SK-N-SH (cell line): ENCODE results near the gene TMEM140. TPM values are rescaled to one million over a fixed set of nuclear protein-coding genes. Genes with fewer than 3 reads are reported as not detected.

Experiments used
- CTCF ChIA-PET: fragments of 300-600, 350-600 bp; formaldehyde crosslinking; extraction: SDS; loops from one replicate; lab custom pipeline; 2021; lab: Yijun Ruan, JAX
- POLR2A ChIA-PET: fragments of 350-600 bp; sonication (Branson Sonifier 250); formaldehyde crosslinking; extraction: SDS; loops from one replicate; lab custom pipeline; 2020; ENCODE audit warnings: antibody characterized with exemption, inconsistent platforms; lab: Yijun Ruan, JAX
- DNase-seq: peaks from one replicate; pipeline ENCODE4 v3.0.0; 2012
- H2AFZ ChIP-seq: fragments of 200-600 bp; sonication (generic); 2 replicates; pipeline ENCODE4 v1.8.1; 2016; ENCODE audit warnings: antibody characterized with exemption, mild to moderate bottlenecking, low read depth
- H3F3A ChIP-seq: fragments of 200-600 bp; sonication (generic); replicated peaks from 2 replicates; pipeline ENCODE3; 2016; ENCODE audit warnings: antibody characterized with exemption, mild to moderate bottlenecking; ENCODE audit not compliant: insufficient read depth
- H3K27ac ChIP-seq, 2 experiments: fragments of 200-500 bp in 1 of 2; fragments of 200-600 bp in 1 of 2; sonication (Bioruptor generic) in 1 of 2; sonication (generic), shearing (Covaris generic) in 1 of 2; 2 replicates each; pipeline versions ENCODE4 v1.5.1 to v1.6.1; 2014 to 2016; ENCODE audit warnings: low read depth in 2 of 2, inconsistent platforms in 1 of 2, low read length in 1 of 2, mild to moderate bottlenecking in 1 of 2, mixed read lengths in 1 of 2
- H3K27me3 ChIP-seq: fragments of 200-600 bp; sonication (generic), shearing (Covaris generic); 2 replicates; pipeline ENCODE4 v1.6.1; 2016; ENCODE audit warnings: mixed run types; ENCODE audit not compliant: insufficient read depth
- H3K36me3 ChIP-seq, 2 experiments: fragments of 200-500 bp in 1 of 2; fragments of 200-600 bp in 1 of 2; sonication (Bioruptor generic) in 1 of 2; sonication (generic) in 1 of 2; replicated peaks in 1 of 2; 2 replicates each; pipeline versions ENCODE3 to v1.5.1; 2014 to 2016; ENCODE audit warnings: low read length in 1 of 2, mild to moderate bottlenecking in 1 of 2; ENCODE audit not compliant: insufficient read depth in 2 of 2, control insufficient read depth in 1 of 2
- H3K4me1 ChIP-seq, 2 experiments: fragments of 200-500 bp in 1 of 2; fragments of 200-600 bp in 1 of 2; sonication (Bioruptor generic) in 1 of 2; sonication (generic), shearing (Covaris generic) in 1 of 2; 2 replicates each; pipeline versions ENCODE4 v1.5.1 to v1.6.1; 2014 to 2016; ENCODE audit warnings: low read depth in 1 of 2, low read length in 1 of 2, mixed run types in 1 of 2; ENCODE audit not compliant: insufficient read depth in 2 of 2, control insufficient read depth in 1 of 2
- H3K4me2 ChIP-seq: fragments of 200-600 bp; sonication (generic), shearing (Covaris generic); 2 replicates; pipeline ENCODE4 v1.6.1; 2017; ENCODE audit warnings: mixed run types
- H3K4me3 ChIP-seq, 2 experiments: fragments of 200-500 bp in 1 of 2; fragments of 200-600 bp in 1 of 2; sonication (Bioruptor generic) in 1 of 2; sonication (generic), shearing (Covaris generic) in 1 of 2; 2 replicates each; pipeline versions ENCODE4 v1.5.1 to v1.8.1; 2014 to 2016; ENCODE audit warnings: low read depth in 2 of 2, inconsistent platforms in 1 of 2, low read length in 1 of 2, mild to moderate bottlenecking in 1 of 2, mixed read lengths in 1 of 2, moderate library complexity in 1 of 2
- H3K79me2 ChIP-seq: fragments of 200-600 bp; sonication (generic); 2 replicates; pipeline ENCODE4 v1.8.1; 2017; ENCODE audit warnings: mild to moderate bottlenecking; ENCODE audit not compliant: insufficient read depth
- H3K9ac ChIP-seq: fragments of 200-600 bp; sonication (generic); 2 replicates; pipeline ENCODE4 v1.6.1; 2017; ENCODE audit warnings: mixed run types
- H3K9me2 ChIP-seq: fragments of 200-600 bp; sonication (generic); 2 replicates; pipeline ENCODE4 v1.6.1; 2017; ENCODE audit warnings: mixed run types
- H3K9me3 ChIP-seq: fragments of 200-600 bp; sonication (generic); 2 replicates; pipeline ENCODE4 v1.6.1; 2017; ENCODE audit warnings: mixed run types, mild to moderate bottlenecking, moderate library complexity
- H4K20me1 ChIP-seq: fragments of 200-600 bp; sonication (generic); 2 replicates; pipeline ENCODE4 v1.6.1; 2017; ENCODE audit warnings: mild to moderate bottlenecking, mixed run types; ENCODE audit not compliant: insufficient read depth
- CTCF ChIP-seq: fragments of 200-600 bp; sonication (generic); IDR thresholded peaks from 2 replicates; pipeline ENCODE4 v1.6.1; 2017; ENCODE audit warnings: antibody characterized with exemption, mild to moderate bottlenecking, moderate library complexity
- ELF1 ChIP-seq: IDR thresholded peaks from 2 replicates; pipeline ENCODE4 v1.4.0; 2012
- EP300 ChIP-seq, 2 experiments: IDR thresholded peaks; 2 replicates each; pipeline versions ENCODE4 v1.4.0 to v1.6.1; 2012; ENCODE audit warnings: borderline replicate concordance in 1 of 2, low read depth in 1 of 2, low read length in 1 of 2
- EZH2phosphoT487 ChIP-seq: fragments of 200-600 bp; sonication (generic); IDR thresholded peaks from 2 replicates; pipeline ENCODE4 v1.6.1; 2017; ENCODE audit warnings: low read depth, mixed run types, mild to moderate bottlenecking, antibody characterized with exemption, moderate library complexity, borderline replicate concordance
- FOXJ3 ChIP-seq: sonication (generic); formaldehyde crosslinking; IDR thresholded peaks from 2 replicates; pipeline ENCODE4 v1.5.1; 2020; ENCODE audit warnings: mild to moderate bottlenecking, missing genetic modification reagents
- FOXM1 ChIP-seq: IDR thresholded peaks from 2 replicates; pipeline ENCODE4 v1.4.0; 2012; ENCODE audit warnings: low read depth, mild to moderate bottlenecking
- GABPA ChIP-seq: IDR thresholded peaks from 2 replicates; pipeline ENCODE4 v1.4.0; 2012; ENCODE audit warnings: low read depth, mild to moderate bottlenecking
- IRF3 ChIP-seq: fragments of 150-350 bp; IDR thresholded peaks from 2 replicates; pipeline ENCODE4 v1.6.1; 2016; ENCODE audit warnings: mild to moderate bottlenecking, low read depth, low read length
- NFIC ChIP-seq: IDR thresholded peaks from 2 replicates; pipeline ENCODE4 v1.4.0; 2012; ENCODE audit warnings: borderline replicate concordance
- PBX3 ChIP-seq: IDR thresholded peaks from 2 replicates; pipeline ENCODE4; 2012
- RAD21 ChIP-seq: IDR thresholded peaks from 2 replicates; pipeline ENCODE4 v1.6.1; 2012; ENCODE audit warnings: mild to moderate bottlenecking, low read length
- RCOR1 ChIP-seq: fragments of 150-350 bp; IDR thresholded peaks from 2 replicates; pipeline ENCODE4 v1.6.1; 2017; ENCODE audit warnings: antibody characterized with exemption, low read length
- REST ChIP-seq: IDR thresholded peaks from 2 replicates; pipeline ENCODE4 v1.6.1; 2012; ENCODE audit warnings: mild to moderate bottlenecking, low read depth, low read length, moderate library complexity
- RXRA ChIP-seq: IDR thresholded peaks from 2 replicates; pipeline ENCODE4 v1.4.0; 2012; ENCODE audit warnings: low read depth, mild to moderate bottlenecking, borderline replicate concordance
- SIN3A ChIP-seq: IDR thresholded peaks from 2 replicates; pipeline ENCODE4 v1.6.1; 2012; ENCODE audit warnings: low read depth, mild to moderate bottlenecking, low read length, moderate library complexity, borderline replicate concordance
- TCF12 ChIP-seq: IDR thresholded peaks from 2 replicates; pipeline ENCODE4 v1.4.0; 2012
- TEAD4 ChIP-seq: IDR thresholded peaks from 2 replicates; pipeline ENCODE4 v1.4.0; 2012; ENCODE audit warnings: mild to moderate bottlenecking, borderline replicate concordance; ENCODE audit not compliant: insufficient read depth
- USF1 ChIP-seq: IDR thresholded peaks from 2 replicates; pipeline ENCODE4 v1.4.0; 2012; ENCODE audit warnings: low read depth, borderline replicate concordance
- USF2 ChIP-seq: fragments of 150-350 bp; IDR thresholded peaks from 2 replicates; pipeline ENCODE4 v1.6.1; 2017; ENCODE audit warnings: antibody characterized with exemption, low read length, low read depth, borderline replicate concordance
- YY1 ChIP-seq: IDR thresholded peaks from 2 replicates; pipeline ENCODE4 v1.4.0; 2012; ENCODE audit warnings: low read depth, mild to moderate bottlenecking
- WGBS: methylation state at CpG from one replicate; pipeline ENCODE4 v1.1.6; 2017; ENCODE audit warnings: low lambda C conversion rate; 5-methylcytosine and 5-hydroxymethylcytosine counted together
- polyA plus RNA-seq, 3 experiments: library from polyadenylated mRNA; depleted of rRNA; stranded (reverse); fragments of >200 nt; gene quantifications; 2 replicates each; pipeline ENCODE4 v1.2.3, GENCODE V29; 2012

The TMEM140 gene
- polyA plus RNA-seq, 1 of the 3 experiments (the other 2 are of a cell fraction): 0.12 TPM

- H3K27me3 ChIP-seq: no peaks in the 10 kb centered on the region
- CTCF ChIA-PET: no interaction called here
- peaks cover 13% of the 10 kb centered on the region for H3F3A ChIP-seq
- H4K20me1 ChIP-seq: no peaks in the 10 kb centered on the region
- WGBS: 97% methylated on average over 18 of the region's 18 CpGs
- peaks cover 44 to 48% of the 10 kb centered on the region in 2 experiments for H3K36me3 ChIP-seq
- H2AFZ ChIP-seq: no peak overlapping the region
- peaks cover 30% of the 10 kb centered on the region for H3K79me2 ChIP-seq
- H3K4me2 ChIP-seq: no peak overlapping the region
- H3K27ac ChIP-seq: no peak overlapping the region
- peaks cover 3 to 24% of the 10 kb centered on the region in 2 experiments; a peak in 3 of 4 replicates for H3K4me1 ChIP-seq
- no peak for DNase-seq
- H3K9me3 ChIP-seq: no peaks in the 10 kb centered on the region
- H3K9ac ChIP-seq: no peak overlapping the region
- no peak overlapping the region for H3K4me3 ChIP-seq
- POLR2A ChIA-PET: interaction anchor here (0.8 kb wide), 1 partner anchor 180 kb away, joined by 3 read pairs; the partner anchor contains the start of gene AGBL3
- no peaks in the 10 kb centered on the region for H3K9me2 ChIP-seq
- TF ChIP-seq YY1 (no peak), NFIC (no peak), FOXJ3 (CRISPR knock-in tag) (no peak), RAD21 (no peak), REST (no peak), TEAD4 (no peak), TCF12 (no peak), RXRA (no peak), ELF1 (no peak), PBX3 (no peak), EP300 (IDR thresholded peaks at IDR 0.05; ENCODE audit: borderline replicate concordance in 1 of 2, low read depth in 1 of 2, low read length in 1 of 2) (no peak), USF1 (no peak), SIN3A (no peak), EZH2phosphoT487 (no peak), RCOR1 (no peak), IRF3 (no peak), FOXM1 (no peak), CTCF (no peak), GABPA (no peak), USF2 (no peak)
Observed at GRCh38 chr7:135166338-135166990, 18.6 kb downstream of the TMEM140 start.
